GM19239 (cell line): Measurements from ENCODE around the gene CYP2W1.

ENCODE experiments used
- DNase-seq: peaks from one replicate; pipeline ENCODE4 v3.0.0; 2011; ENCODE audit warnings: low spot score; ENCODE audit not compliant: insufficient read length
- FAIRE-seq: peaks from 2 replicates; lab custom pipeline; 2011; peaks lifted over from hg19 to GRCh38; lab: Jason Lieb, UNC

The CYP2W1 gene

GRCh38 chr7:1011297-1012003, 28.5 kb downstream of the CYP2W1 start:
- DNase-seq, result no peak
- FAIRE-seq, result no peak

GRCh38 chr7:1012004-1012715, 29.2 kb downstream of the CYP2W1 start:
- DNase-seq (no peak), FAIRE-seq (no peak)

- no peak for FAIRE-seq
- no peak for DNase-seq
Observed at GRCh38 chr7:1012716-1013095, 29.7 kb downstream of the CYP2W1 start.

GRCh38 chr7:1013581-1013980, 30.6 kb downstream of the CYP2W1 start:
- FAIRE-seq, result no peak

GRCh38 chr7:1014681-1015080, 31.7 kb downstream of the CYP2W1 start:
- FAIRE-seq (no peak), DNase-seq (no peak)

More at GRCh38 chr7:1013581-1013980, 30.6 kb downstream of the CYP2W1 start:
- DNase-seq, result no peak

- FAIRE-seq (no peak), DNase-seq (no peak)
Observed at GRCh38 chr7:1015196-1016121, 32.5 kb downstream of the CYP2W1 start.

GRCh38 chr7:1016577-1017531, 33.9 kb downstream of the CYP2W1 start:
- no peak for FAIRE-seq

GRCh38 chr7:1017586-1018333, 34.8 kb downstream of the CYP2W1 start:
- no peak for FAIRE-seq
- DNase-seq, result no peak

More at GRCh38 chr7:1016577-1017531, 33.9 kb downstream of the CYP2W1 start:
- DNase-seq, result no peak

GRCh38 chr7:1018334-1018695, 35.3 kb downstream of the CYP2W1 start:
- DNase-seq, result no peak
- FAIRE-seq, result no peak

- no peak for FAIRE-seq
- DNase-seq, result no peak
Observed at GRCh38 chr7:1019255-1019785, 36.3 kb downstream of the CYP2W1 start.

- no peak for FAIRE-seq
- DNase-seq, result no peak
Observed at GRCh38 chr7:1019789-1020610, 37.0 kb downstream of the CYP2W1 start.

GRCh38 chr7:1020849-1021251, 37.9 kb downstream of the CYP2W1 start:
- FAIRE-seq (no peak), DNase-seq (no peak)

- FAIRE-seq, result no peak
- no peak for DNase-seq
Observed at GRCh38 chr7:1021366-1021765, 38.4 kb downstream of the CYP2W1 start.

- FAIRE-seq (no peak), DNase-seq (no peak)
Observed at GRCh38 chr7:1021931-1022330, 39.0 kb downstream of the CYP2W1 start.

GRCh38 chr7:1022356-1022755, 39.4 kb downstream of the CYP2W1 start:
- DNase-seq (no peak), FAIRE-seq (no peak)

GRCh38 chr7:1022801-1023465, 40.0 kb downstream of the CYP2W1 start:
- FAIRE-seq (peak; percentile 83), DNase-seq (peak; percentile 68)

- FAIRE-seq, result peak; percentile 99
- peak; percentile 95 for DNase-seq
Observed at GRCh38 chr7:1024331-1024841, 41.4 kb downstream of the CYP2W1 start.
